ENCODE data around the gene AIPL1. TPM values are rescaled to one million over a fixed set of nuclear protein-coding genes. Genes with fewer than 3 reads are reported as not detected.
A peak's percentile ranks its signal among the peaks of the same experiment; 100 is the strongest.

Gene AIPL1
- total RNA-seq, 2 experiments from 2014 or later = not detected

- no peaks in the 10 kb centered on the region for H3K9me3 Mint-ChIP-seq
- Histone ChIP-seq H3K4me1 (ENCODE audit: insufficient read depth, low read length) (peaks cover 2% of the 10 kb centered on the region), H3K9me3 (ENCODE audit: control insufficient read depth in 1 of 2, insufficient read depth in 1 of 2, low read length in 2 of 2) (peaks cover 0 to 12% of the 10 kb centered on the region in 2 experiments), H3K4me3 (ENCODE audit: low read length) (no peak overlapping the region), H3K36me3 (ENCODE audit: insufficient read depth, low read length) (no peaks in the 10 kb centered on the region), H3K27me3 (ENCODE audit: control insufficient read depth in 1 of 2, insufficient read depth in 2 of 2, low read length in 2 of 2) (peaks cover 0 to 4% of the 10 kb centered on the region in 2 experiments), H3K27ac (ENCODE audit: low read depth in 1 of 2, low read length in 2 of 2) (no peak overlapping the region)
- CTCF ChIA-PET = no interaction called here
- no peak for TF ChIP-seq CTCF (IDR thresholded peaks at IDR 0.05)
- no peak overlapping the region for H3K4me3 Mint-ChIP-seq
- intact Hi-C loops (cut with DNase I, micrococcal nuclease) = no loop called here
- H3K36me3 Mint-ChIP-seq (ENCODE audit: low read depth) = no peaks in the 10 kb centered on the region
- POLR2A ChIA-PET = no interaction called here
- no peak overlapping the region for H3K27ac Mint-ChIP-seq
- H3K4me1 Mint-ChIP-seq (ENCODE audit: low read depth) = no peaks in the 10 kb centered on the region
- peaks cover 12% of the 10 kb centered on the region for H3K27me3 Mint-ChIP-seq
- ATAC-seq (ENCODE audit: poor library complexity) (no peak), DNase-seq (peak in 1 of 14 experiments; percentile 18)
These were observed 21.9 kb downstream of the AIPL1 start for GRCh38 chr17:6413065-6413464.

- intact Hi-C loops (cut with DNase I, micrococcal nuclease) = no loop called here
- Mint-ChIP-seq H3K27ac (no peak overlapping the region), H3K4me3 (no peak overlapping the region), H3K27me3 (peaks cover 22% of the 10 kb centered on the region), H3K9me3 (no peaks in the 10 kb centered on the region), H3K4me1 (ENCODE audit: low read depth) (no peaks in the 10 kb centered on the region), H3K36me3 (ENCODE audit: low read depth) (no peaks in the 10 kb centered on the region)
- Histone ChIP-seq H3K27ac (ENCODE audit: low read depth in 1 of 2, low read length in 2 of 2) (no peak overlapping the region), H3K4me3 (ENCODE audit: low read length) (no peak overlapping the region), H3K36me3 (ENCODE audit: insufficient read depth, low read length) (no peaks in the 10 kb centered on the region), H3K4me1 (ENCODE audit: insufficient read depth, low read length) (no peaks in the 10 kb centered on the region), H3K9me3 (ENCODE audit: control insufficient read depth in 1 of 2, insufficient read depth in 1 of 2, low read length in 2 of 2) (peaks cover 0 to 12% of the 10 kb centered on the region in 2 experiments), H3K27me3 (ENCODE audit: control insufficient read depth in 1 of 2, insufficient read depth in 2 of 2, low read length in 2 of 2) (peaks cover 5 to 10% of the 10 kb centered on the region in 2 experiments)
- ChIA-PET CTCF (interaction anchor here (0.6 kb wide), 1 partner anchor 504 kb away, joined by 3 read pairs; no protein-coding TSS in a partner anchor), POLR2A (no interaction called here)
- DNase-seq = no peak
- ATAC-seq (ENCODE audit: poor library complexity) = no peak
- TF ChIP-seq CTCF (IDR thresholded peaks at IDR 0.05) = no peak
These were observed 26.2 kb downstream of the AIPL1 start for GRCh38 chr17:6408735-6409134.

GRCh38 chr17:6408276-6408675 is 26.6 kb downstream of the AIPL1 start:
- Histone ChIP-seq H3K4me1 (ENCODE audit: insufficient read depth, low read length) (no peaks in the 10 kb centered on the region), H3K4me3 (ENCODE audit: low read length) (no peak overlapping the region), H3K9me3 (ENCODE audit: control insufficient read depth in 1 of 2, insufficient read depth in 1 of 2, low read length in 2 of 2) (peaks cover 0 to 12% of the 10 kb centered on the region in 2 experiments), H3K27ac (ENCODE audit: low read depth in 1 of 2, low read length in 2 of 2) (no peak overlapping the region), H3K27me3 (ENCODE audit: control insufficient read depth in 1 of 2, insufficient read depth in 2 of 2, low read length in 2 of 2) (peaks cover 5 to 10% of the 10 kb centered on the region in 2 experiments), H3K36me3 (ENCODE audit: insufficient read depth, low read length) (no peaks in the 10 kb centered on the region)
- peaks cover 26% of the 10 kb centered on the region for H3K27me3 Mint-ChIP-seq
- H3K4me3 Mint-ChIP-seq = no peak overlapping the region
- CTCF ChIA-PET = no interaction called here
- no peak for DNase-seq
- H3K27ac Mint-ChIP-seq = no peak overlapping the region
- POLR2A ChIA-PET = no interaction called here
- no peaks in the 10 kb centered on the region for H3K9me3 Mint-ChIP-seq
- no peak for ATAC-seq (ENCODE audit: poor library complexity)
- TF ChIP-seq CTCF (IDR thresholded peaks at IDR 0.05) = no peak
- no peaks in the 10 kb centered on the region for H3K4me1 Mint-ChIP-seq (ENCODE audit: low read depth)
- intact Hi-C loops (cut with DNase I, micrococcal nuclease) = no loop called here
- no peaks in the 10 kb centered on the region for H3K36me3 Mint-ChIP-seq (ENCODE audit: low read depth)

Measured in CD4-positive, alpha-beta T cell (primary cell).